Cerebellar cortex (tissue), 1 donor: ENCODE data around the gene ZBTB20.
"Not testable (repeated sequence)": the region's sequence is repeated elsewhere in the genome, so short reads cannot be mapped to it uniquely, and the experiment has no call there.

ENCODE experiments used
- DNase-seq: peaks from one replicate; pipeline ENCODE4 v3.0.0-alpha.2; 2015; ENCODE audit warnings: low spot score

Gene ZBTB20

GRCh38 chr3:114834175-114834940 lies 312.7 kb downstream of the ZBTB20 start:
- no peak for DNase-seq

GRCh38 chr3:114831861-114832260 lies 315.2 kb downstream of the ZBTB20 start:
- no peak for DNase-seq

- no peak for DNase-seq
Measured at GRCh38 chr3:114830652-114831051, 316.4 kb downstream of the ZBTB20 start.

- DNase-seq, result no peak
Measured at GRCh38 chr3:114829783-114830182, 317.3 kb downstream of the ZBTB20 start.

- peak; percentile 47 for DNase-seq
Measured at GRCh38 chr3:114827495-114827894, 319.6 kb downstream of the ZBTB20 start.

- no peak for DNase-seq
Measured at GRCh38 chr3:114824014-114824413, 323.1 kb downstream of the ZBTB20 start.

GRCh38 chr3:114823061-114823460 lies 324.0 kb downstream of the ZBTB20 start:
- peak; percentile 58 for DNase-seq

- DNase-seq, result no peak
Measured at GRCh38 chr3:114816052-114816451, 331.0 kb downstream of the ZBTB20 start.

GRCh38 chr3:114812541-114813238 lies 334.4 kb downstream of the ZBTB20 start:
- not testable (repeated sequence) for DNase-seq

- no peak for DNase-seq
Measured at GRCh38 chr3:114809668-114810413, 337.2 kb downstream of the ZBTB20 start.

GRCh38 chr3:114804099-114804498 lies 343.0 kb downstream of the ZBTB20 start:
- no peak for DNase-seq

GRCh38 chr3:114803042-114803695 lies 343.9 kb downstream of the ZBTB20 start:
- DNase-seq, result peak; percentile 74

- no peak for DNase-seq
Measured at GRCh38 chr3:114800272-114801031, 346.6 kb downstream of the ZBTB20 start.

GRCh38 chr3:114799816-114800215 lies 347.3 kb downstream of the ZBTB20 start:
- no peak for DNase-seq

- no peak for DNase-seq
Measured at GRCh38 chr3:114796796-114797195, 350.3 kb downstream of the ZBTB20 start.

- DNase-seq, result no peak
Measured at GRCh38 chr3:114794894-114795630, 352.0 kb downstream of the ZBTB20 start.

GRCh38 chr3:114792159-114792918 lies 354.7 kb downstream of the ZBTB20 start:
- peak; percentile 20 for DNase-seq

GRCh38 chr3:114790752-114791151 lies 356.3 kb downstream of the ZBTB20 start:
- DNase-seq, result no peak

GRCh38 chr3:114789803-114790202 lies 357.3 kb downstream of the ZBTB20 start:
- DNase-seq, result no peak

- no peak for DNase-seq
Measured at GRCh38 chr3:114775395-114775794, 371.7 kb downstream of the ZBTB20 start.
